HG02763 (cell line): Measurements from ENCODE around the gene STK4.

Experiments
- ATAC-seq: cut with Tn5 transposase; IDR thresholded peaks from one replicate; pipeline ENCODE4 v1.9.1; 2021; ENCODE audit warnings: mild to moderate bottlenecking, moderate library complexity; ENCODE audit not compliant: unreplicated experiment

Gene STK4

GRCh38 chr20:45080867-45081624, 114.7 kb downstream of the STK4 start:
- ATAC-seq = no peak

- ATAC-seq = no peak
Measured at GRCh38 chr20:45082468-45082867, 116.2 kb downstream of the STK4 start.

- ATAC-seq = no peak
Measured at GRCh38 chr20:45083127-45083526, 116.8 kb downstream of the STK4 start.

GRCh38 chr20:45085289-45085688, 119.0 kb downstream of the STK4 start:
- no peak for ATAC-seq

- no peak for ATAC-seq
Measured at GRCh38 chr20:45085867-45086266, 119.6 kb downstream of the STK4 start.

GRCh38 chr20:45087097-45087790, 120.9 kb downstream of the STK4 start:
- no peak for ATAC-seq

- ATAC-seq = no peak
Measured at GRCh38 chr20:45087814-45088213, 121.5 kb downstream of the STK4 start.

GRCh38 chr20:45088247-45088646, 121.9 kb downstream of the STK4 start:
- no peak for ATAC-seq

GRCh38 chr20:45090481-45090880, 124.2 kb downstream of the STK4 start:
- no peak for ATAC-seq

- ATAC-seq = no peak
Measured at GRCh38 chr20:45091366-45091765, 125.1 kb downstream of the STK4 start.

- no peak for ATAC-seq
Measured at GRCh38 chr20:45092898-45093297, 126.6 kb downstream of the STK4 start.

- ATAC-seq = no peak
Measured at GRCh38 chr20:45094201-45094600, 127.9 kb downstream of the STK4 start.

GRCh38 chr20:45094864-45095574, 128.7 kb downstream of the STK4 start:
- no peak for ATAC-seq

GRCh38 chr20:45095805-45096238, 129.5 kb downstream of the STK4 start:
- no peak for ATAC-seq

- ATAC-seq = no peak
Measured at GRCh38 chr20:45096781-45097180, 130.5 kb downstream of the STK4 start.

- no peak for ATAC-seq
Measured at GRCh38 chr20:45097485-45098102, 131.3 kb downstream of the STK4 start.

- no peak for ATAC-seq
Measured at GRCh38 chr20:45098103-45098773, 131.9 kb downstream of the STK4 start.

- ATAC-seq = no peak
Measured at GRCh38 chr20:45100563-45101245, 134.4 kb downstream of the STK4 start, which contains the start of gene KCNS1. Gene KCNS1, minus strand, starts transcription at chr20:45101127. Its CDS starts 1,891 bp downstream, at chr20:45099236.

GRCh38 chr20:45101333-45101850, 135.1 kb downstream of the STK4 start:
- ATAC-seq = no peak

- no peak for ATAC-seq
Measured at GRCh38 chr20:45103072-45103471, 136.8 kb downstream of the STK4 start.
